RKO (cell line): ENCODE data around the gene GSTT2.
"Not testable (repeated sequence)": the region's sequence is repeated elsewhere in the genome, so short reads cannot be mapped to it uniquely, and the experiment has no call there.

Source experiments
- DNase-seq: peaks from one replicate; pipeline ENCODE4 v3.0.0-alpha.2; 2016; ENCODE audit warnings: low spot score

GSTT2 gene

GRCh38 chr22:23979557-23980240, at the start of gene GSTT2:
TSS of gene GSTT2 (plus strand) at chr22:23980134.
- not testable (repeated sequence) for DNase-seq

- no peak for DNase-seq
These were observed 41.5 kb upstream of the GSTT2 start for GRCh38 chr22:23938328-23939016.

- no peak for DNase-seq
These were observed 40.9 kb upstream of the GSTT2 start for GRCh38 chr22:23939017-23939357.

GRCh38 chr22:23940166-23940565, 39.8 kb upstream of the GSTT2 start:
- DNase-seq: not testable (repeated sequence)

- not testable (repeated sequence) for DNase-seq
These were observed 32.5 kb upstream of the GSTT2 start for GRCh38 chr22:23947391-23947790.

- not testable (repeated sequence) for DNase-seq
These were observed 30.2 kb upstream of the GSTT2 start for GRCh38 chr22:23949764-23950163.

GRCh38 chr22:23951383-23951782, 28.6 kb upstream of the GSTT2 start:
- not testable (repeated sequence) for DNase-seq

GRCh38 chr22:23952794-23953405, 27.0 kb upstream of the GSTT2 start:
- not testable (repeated sequence) for DNase-seq

GRCh38 chr22:23953485-23953884, 26.4 kb upstream of the GSTT2 start:
- not testable (repeated sequence) for DNase-seq

GRCh38 chr22:23954193-23954990, 25.5 kb upstream of the GSTT2 start:
- DNase-seq: not testable (repeated sequence)

GRCh38 chr22:23954991-23955305, 25.0 kb upstream of the GSTT2 start:
- not testable (repeated sequence) for DNase-seq

GRCh38 chr22:23955886-23956285, 24.0 kb upstream of the GSTT2 start:
- DNase-seq: not testable (repeated sequence)

GRCh38 chr22:23956301-23956900, 23.5 kb upstream of the GSTT2 start:
- DNase-seq: peak; percentile 47

- not testable (repeated sequence) for DNase-seq
These were observed 18.7 kb upstream of the GSTT2 start, which contains the start of gene GSTT2B for GRCh38 chr22:23961084-23961771. TSS of gene GSTT2B (minus strand) at chr22:23961195. CDS start at chr22:23961131, 64 bp downstream.

GRCh38 chr22:23966094-23966493, 13.8 kb upstream of the GSTT2 start:
- not testable (repeated sequence) for DNase-seq

GRCh38 chr22:23966568-23966967, 13.4 kb upstream of the GSTT2 start, which contains the start of gene DDTL:
TSS of gene DDTL (plus strand) at chr22:23966888. CDS start at chr22:23966915, 27 bp downstream.
- DNase-seq: not testable (repeated sequence)

GRCh38 chr22:23969071-23969470, 10.9 kb upstream of the GSTT2 start:
- no peak for DNase-seq

- DNase-seq: no peak
These were observed 9.7 kb upstream of the GSTT2 start for GRCh38 chr22:23970201-23970641.

GRCh38 chr22:23970816-23971486, 9.0 kb upstream of the GSTT2 start:
- no peak for DNase-seq

GRCh38 chr22:23971927-23972326, 8.0 kb upstream of the GSTT2 start:
- not testable (repeated sequence) for DNase-seq
